Uterus (tissue), 2 donors: ENCODE data around the gene CLSTN2.

Source experiments
- POLR2A ChIP-seq, 2 donors: fragments of 450-650 bp; IDR thresholded peaks; one replicate each; pipeline ENCODE4 v1.6.1; 2016; ENCODE audit warnings: antibody characterized with exemption in 2 of 2, mild to moderate bottlenecking in 1 of 2, moderate library complexity in 1 of 2
- TF ChIP-seq, protein P1 (sequence below), 4 experiments: fragments of 200-600 bp in 2 of 4; fragments of 450-650 bp in 2 of 4; sonication (generic) in 2 of 4; IDR thresholded peaks; one replicate each; pipeline ENCODE4 v1.5.1; 2016 to 2019; ENCODE audit warnings: antibody characterized with exemption in 4 of 4, mild to moderate bottlenecking in 2 of 4, moderate library complexity in 1 of 4

DNA sequence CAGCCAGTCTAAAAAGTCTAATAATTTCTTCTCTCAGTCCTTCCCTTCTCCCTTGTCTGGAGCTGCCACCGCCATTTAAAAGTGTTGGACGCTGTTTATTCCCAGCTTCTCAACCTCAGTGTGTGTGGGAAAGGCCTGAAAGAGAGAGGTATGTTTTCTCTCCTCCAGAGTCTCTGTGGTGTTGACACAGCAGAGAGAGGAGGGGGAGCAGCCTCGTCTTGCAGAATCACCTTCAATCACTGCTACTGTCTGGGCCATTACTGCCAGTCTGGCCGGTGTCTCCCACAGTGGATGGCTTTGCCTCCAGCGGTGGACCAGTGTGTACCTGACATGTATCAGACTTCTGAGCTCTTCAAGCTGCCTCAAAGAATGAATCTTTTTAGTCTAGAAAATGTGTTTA, 641.5 kb downstream of the CLSTN2 start:
- TF ChIP-seq POLR2A (IDR thresholded peaks at IDR 0.05), result no peak
- TF ChIP-seq, protein P1, sequence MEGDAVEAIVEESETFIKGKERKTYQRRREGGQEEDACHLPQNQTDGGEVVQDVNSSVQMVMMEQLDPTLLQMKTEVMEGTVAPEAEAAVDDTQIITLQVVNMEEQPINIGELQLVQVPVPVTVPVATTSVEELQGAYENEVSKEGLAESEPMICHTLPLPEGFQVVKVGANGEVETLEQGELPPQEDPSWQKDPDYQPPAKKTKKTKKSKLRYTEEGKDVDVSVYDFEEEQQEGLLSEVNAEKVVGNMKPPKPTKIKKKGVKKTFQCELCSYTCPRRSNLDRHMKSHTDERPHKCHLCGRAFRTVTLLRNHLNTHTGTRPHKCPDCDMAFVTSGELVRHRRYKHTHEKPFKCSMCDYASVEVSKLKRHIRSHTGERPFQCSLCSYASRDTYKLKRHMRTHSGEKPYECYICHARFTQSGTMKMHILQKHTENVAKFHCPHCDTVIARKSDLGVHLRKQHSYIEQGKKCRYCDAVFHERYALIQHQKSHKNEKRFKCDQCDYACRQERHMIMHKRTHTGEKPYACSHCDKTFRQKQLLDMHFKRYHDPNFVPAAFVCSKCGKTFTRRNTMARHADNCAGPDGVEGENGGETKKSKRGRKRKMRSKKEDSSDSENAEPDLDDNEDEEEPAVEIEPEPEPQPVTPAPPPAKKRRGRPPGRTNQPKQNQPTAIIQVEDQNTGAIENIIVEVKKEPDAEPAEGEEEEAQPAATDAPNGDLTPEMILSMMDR (IDR thresholded peaks at IDR 0.05), result no peak
